GM23248 (cell line): ENCODE measurements around the gene VCAM1. TPM values are rescaled to one million over a fixed set of nuclear protein-coding genes. Genes with fewer than 3 reads are reported as not detected.

Source experiments
- DNase-seq: peaks from one replicate; pipeline ENCODE4 v3.0.0-alpha.2; 2015
- H2AFZ ChIP-seq: fragments of 200-600 bp; sonication (generic); 2 replicates; pipeline ENCODE4 v1.6.1; 2016; ENCODE audit warnings: antibody characterized with exemption
- H3F3A ChIP-seq: fragments of 200-600 bp; sonication (generic); 2 replicates; pipeline ENCODE4 v1.6.1; 2016; ENCODE audit warnings: mild to moderate bottlenecking, antibody characterized with exemption, mixed run types; ENCODE audit not compliant: insufficient read depth
- H3K27ac ChIP-seq: fragments of 200-600 bp; sonication (generic); 2 replicates; pipeline ENCODE4 v1.5.1; 2016; ENCODE audit warnings: mild to moderate bottlenecking
- H3K27me3 ChIP-seq: fragments of 200-600 bp; sonication (generic); replicated peaks from 2 replicates; pipeline ENCODE4 v1.6.1; 2016; ENCODE audit warnings: mild to moderate bottlenecking; ENCODE audit not compliant: insufficient read depth
- H3K36me3 ChIP-seq: fragments of 200-600 bp; sonication (generic); 2 replicates; pipeline ENCODE4 v1.6.1; 2016; ENCODE audit warnings: low read depth, mild to moderate bottlenecking
- H3K4me1 ChIP-seq: fragments of 200-600 bp; sonication (generic); 2 replicates; pipeline ENCODE4 v1.6.1; 2016; ENCODE audit warnings: mild to moderate bottlenecking; ENCODE audit not compliant: insufficient read depth
- H3K4me2 ChIP-seq: fragments of 200-600 bp; sonication (generic); one replicate; pipeline ENCODE4 v1.6.1; 2016; ENCODE audit warnings: mild to moderate bottlenecking; ENCODE audit not compliant: unreplicated experiment
- H3K4me3 ChIP-seq: fragments of 200-600 bp; sonication (generic); 2 replicates; pipeline ENCODE4 v1.5.1; 2016; ENCODE audit warnings: mild to moderate bottlenecking
- H3K79me2 ChIP-seq: fragments of 200-600 bp; sonication (generic); 2 replicates; pipeline ENCODE4 v1.6.1; 2016; ENCODE audit warnings: mild to moderate bottlenecking; ENCODE audit not compliant: insufficient read depth
- H3K9ac ChIP-seq: fragments of 200-600 bp; sonication (generic); 2 replicates; pipeline ENCODE4 v1.6.1; 2016; ENCODE audit warnings: mild to moderate bottlenecking
- H3K9me2 ChIP-seq: fragments of 200-600 bp; sonication (generic); 2 replicates; pipeline ENCODE4 v1.6.1; 2016; ENCODE audit warnings: mixed run types, mild to moderate bottlenecking, moderate library complexity; ENCODE audit not compliant: insufficient read depth
- H3K9me3 ChIP-seq: fragments of 200-600 bp; sonication (generic); one replicate; pipeline ENCODE4 v1.6.1; 2017; ENCODE audit warnings: low read depth
- H4K20me1 ChIP-seq: fragments of 200-600 bp; sonication (generic); 2 replicates; pipeline ENCODE4 v1.6.0; 2016; ENCODE audit not compliant: insufficient read depth
- EZH2 ChIP-seq: fragments of 200-600 bp; sonication (generic); IDR thresholded peaks from 2 replicates; pipeline ENCODE4 v1.6.1; 2018; ENCODE audit warnings: antibody characterized with exemption, mild to moderate bottlenecking; ENCODE audit not compliant: insufficient read depth, poor library complexity, severe bottlenecking
- EZH2phosphoT487 ChIP-seq: fragments of 200-600 bp; sonication (generic); IDR thresholded peaks from 2 replicates; pipeline ENCODE4 v1.6.1; 2018; ENCODE audit warnings: antibody characterized with exemption, moderate library complexity, mild to moderate bottlenecking, low read depth; ENCODE audit not compliant: insufficient read depth
- WGBS, 2 experiments: methylation state at CpG; one replicate each; pipeline ENCODE4 v1.1.6; 2015 to 2017; ENCODE audit warnings: low lambda C conversion rate in 2 of 2, low coverage in 1 of 2; ENCODE audit errors: missing lambda C conversion rate in 2 of 2; 5-methylcytosine and 5-hydroxymethylcytosine counted together
- in situ Hi-C: fragments of 300-500 bp; cut with MboI; formaldehyde crosslinking; loops from 2 replicates; pipeline ENCODE4 v1.15.0; 2020
- polyA plus RNA-seq: library from polyadenylated mRNA; unstranded; fragments of >200 nt; fragmentation: Nextera tagmentation; extraction: Ambion mirVana; gene quantifications from 2 replicates; pipeline ENCODE4 v1.2.1, GENCODE V29; 2016
- total RNA-seq: library from RNA; depleted of rRNA; stranded (reverse); fragments of >200 nt; shearing (Covaris generic); gene quantifications from 2 replicates; pipeline ENCODE4 v1.2.3, GENCODE V29; 2014; rRNA removed

The VCAM1 gene, protein sequence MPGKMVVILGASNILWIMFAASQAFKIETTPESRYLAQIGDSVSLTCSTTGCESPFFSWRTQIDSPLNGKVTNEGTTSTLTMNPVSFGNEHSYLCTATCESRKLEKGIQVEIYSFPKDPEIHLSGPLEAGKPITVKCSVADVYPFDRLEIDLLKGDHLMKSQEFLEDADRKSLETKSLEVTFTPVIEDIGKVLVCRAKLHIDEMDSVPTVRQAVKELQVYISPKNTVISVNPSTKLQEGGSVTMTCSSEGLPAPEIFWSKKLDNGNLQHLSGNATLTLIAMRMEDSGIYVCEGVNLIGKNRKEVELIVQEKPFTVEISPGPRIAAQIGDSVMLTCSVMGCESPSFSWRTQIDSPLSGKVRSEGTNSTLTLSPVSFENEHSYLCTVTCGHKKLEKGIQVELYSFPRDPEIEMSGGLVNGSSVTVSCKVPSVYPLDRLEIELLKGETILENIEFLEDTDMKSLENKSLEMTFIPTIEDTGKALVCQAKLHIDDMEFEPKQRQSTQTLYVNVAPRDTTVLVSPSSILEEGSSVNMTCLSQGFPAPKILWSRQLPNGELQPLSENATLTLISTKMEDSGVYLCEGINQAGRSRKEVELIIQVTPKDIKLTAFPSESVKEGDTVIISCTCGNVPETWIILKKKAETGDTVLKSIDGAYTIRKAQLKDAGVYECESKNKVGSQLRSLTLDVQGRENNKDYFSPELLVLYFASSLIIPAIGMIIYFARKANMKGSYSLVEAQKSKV
- total RNA-seq (1.4 and 3.8 TPM in 2 replicates), polyA plus RNA-seq (3.0 and 3.2 TPM in 2 replicates)

DNA sequence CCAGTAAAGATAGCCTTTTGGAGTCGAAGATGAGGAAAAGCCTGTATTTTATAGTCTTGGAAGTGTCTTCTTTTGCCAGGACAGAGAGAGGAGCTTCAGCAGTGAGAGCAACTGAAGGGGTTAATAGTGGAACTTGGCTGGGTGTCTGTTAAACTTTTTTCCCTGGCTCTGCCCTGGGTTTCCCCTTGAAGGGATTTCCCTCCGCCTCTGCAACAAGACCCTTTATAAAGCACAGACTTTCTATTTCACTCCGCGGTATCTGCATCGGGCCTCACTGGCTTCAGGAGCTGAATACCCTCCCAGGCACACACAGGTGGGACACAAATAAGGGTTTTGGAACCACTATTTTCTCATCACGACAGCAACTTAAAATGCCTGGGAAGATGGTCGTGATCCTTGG is at the start of gene VCAM1:
Gene VCAM1 (plus strand): TSS at position 253 of the 400 bp plus-strand sequence. CDS start 119 bp downstream, at position 372.
- no peak for TF ChIP-seq EZH2
- TF ChIP-seq EZH2phosphoT487, result no peak
- no peak within 1 kb of the TSS for H3K9ac ChIP-seq
- H3K9me2 ChIP-seq, result no peaks in the 10 kb centered on the region
- no peak for DNase-seq
- H3F3A ChIP-seq, result peaks cover 21% of the 10 kb centered on the region
- H4K20me1 ChIP-seq, result no peaks in the 10 kb centered on the region
- no peaks in the 10 kb centered on the region for H3K36me3 ChIP-seq
- H2AFZ ChIP-seq, result peak within 1 kb of the TSS; percentile 32
- H3K4me2 ChIP-seq, result no peak within 1 kb of the TSS
- no peaks in the 10 kb centered on the region for H3K27me3 ChIP-seq
- no peaks in the 10 kb centered on the region for H3K9me3 ChIP-seq
- H3K79me2 ChIP-seq, result no peaks in the 10 kb centered on the region
- no peak within 1 kb of the TSS for H3K4me3 ChIP-seq
- H3K27ac ChIP-seq, result no peak within 1 kb of the TSS
- peaks cover 22% of the 10 kb centered on the region for H3K4me1 ChIP-seq
- WGBS, 2 experiments, result 46 to 55% methylated on average over 7 of the region's 7 CpGs
- in situ Hi-C loops, result no loop called here

DNA sequence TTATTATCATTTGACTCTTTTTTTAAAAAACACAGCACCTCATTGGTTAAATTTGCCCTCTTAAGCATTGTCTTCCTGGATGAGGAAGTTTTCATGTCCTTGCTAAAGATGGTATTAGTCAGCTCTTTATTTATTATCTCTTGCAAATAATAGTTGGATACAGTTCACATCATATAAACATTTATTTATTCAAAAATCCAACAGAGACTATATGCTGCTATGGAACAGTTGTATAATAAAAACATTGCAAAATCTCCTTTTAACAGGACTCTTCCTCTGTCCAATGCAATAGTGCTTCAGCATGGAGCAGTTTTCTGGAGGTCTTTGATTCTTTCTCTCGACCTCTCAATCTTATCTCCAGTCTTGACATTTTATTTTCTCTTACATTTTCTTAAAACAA is 49.5 kb upstream of the VCAM1 start:
- no peak overlapping the region for H3K27ac ChIP-seq
- no peaks in the 10 kb centered on the region for H3K9me2 ChIP-seq
- TF ChIP-seq EZH2phosphoT487, result no peak
- H3F3A ChIP-seq, result peaks cover 4% of the 10 kb centered on the region; the same call in 1 of the 2 replicates
- no peaks in the 10 kb centered on the region; the same call in 1 of the 2 replicates for H3K36me3 ChIP-seq
- no peaks in the 10 kb centered on the region for H4K20me1 ChIP-seq
- H3K4me3 ChIP-seq, result no peak overlapping the region
- no peak overlapping the region for H2AFZ ChIP-seq
- H3K79me2 ChIP-seq, result no peaks in the 10 kb centered on the region
- in situ Hi-C loops, result no loop called here
- H3K4me2 ChIP-seq, result no peak overlapping the region
- H3K9ac ChIP-seq, result no peak overlapping the region
- 67 to 79% methylated on average over 1 of the region's 1 CpG for WGBS, 2 experiments
- peaks cover 9% of the 10 kb centered on the region; the same call in 1 of the 2 replicates for H3K4me1 ChIP-seq
- no peak for DNase-seq
- H3K9me3 ChIP-seq, result no peaks in the 10 kb centered on the region
- no peaks in the 10 kb centered on the region for H3K27me3 ChIP-seq

DNA sequence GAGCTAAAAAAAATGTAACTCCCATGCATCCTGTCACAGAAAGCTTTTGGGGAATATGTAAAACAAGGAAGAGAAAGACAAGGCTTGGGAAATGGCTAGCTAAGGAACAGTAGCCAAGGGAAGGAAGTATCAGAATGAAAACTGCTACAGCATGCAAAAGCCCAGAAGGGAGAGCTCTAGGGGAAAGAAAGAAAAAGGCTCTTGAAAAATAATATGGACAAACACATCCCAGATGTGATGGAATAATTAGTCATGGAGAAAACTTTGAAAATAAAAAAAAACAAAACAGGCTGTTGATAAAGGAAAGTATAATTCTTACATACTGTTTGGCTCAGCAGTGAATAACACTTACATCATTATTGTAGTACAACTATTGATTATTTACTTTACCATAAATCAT is 47.9 kb upstream of the VCAM1 start:
- Histone ChIP-seq H3F3A (peaks cover 4% of the 10 kb centered on the region; the same call in 1 of the 2 replicates), H3K36me3 (no peaks in the 10 kb centered on the region; the same call in 1 of the 2 replicates), H3K9ac (no peak overlapping the region), H2AFZ (peak overlapping the region; percentile 51), H3K9me3 (no peaks in the 10 kb centered on the region), H3K4me1 (peaks cover 9% of the 10 kb centered on the region; the same call in 1 of the 2 replicates), H3K9me2 (no peaks in the 10 kb centered on the region), H3K4me2 (no peak overlapping the region), H4K20me1 (no peaks in the 10 kb centered on the region), H3K27me3 (no peaks in the 10 kb centered on the region), H3K27ac (no peak overlapping the region), H3K79me2 (no peaks in the 10 kb centered on the region), H3K4me3 (no peak overlapping the region)
- peak; percentile 59 for DNase-seq
- TF ChIP-seq EZH2, result no peak
- TF ChIP-seq EZH2phosphoT487, result no peak
- in situ Hi-C loops, result no loop called here

DNA sequence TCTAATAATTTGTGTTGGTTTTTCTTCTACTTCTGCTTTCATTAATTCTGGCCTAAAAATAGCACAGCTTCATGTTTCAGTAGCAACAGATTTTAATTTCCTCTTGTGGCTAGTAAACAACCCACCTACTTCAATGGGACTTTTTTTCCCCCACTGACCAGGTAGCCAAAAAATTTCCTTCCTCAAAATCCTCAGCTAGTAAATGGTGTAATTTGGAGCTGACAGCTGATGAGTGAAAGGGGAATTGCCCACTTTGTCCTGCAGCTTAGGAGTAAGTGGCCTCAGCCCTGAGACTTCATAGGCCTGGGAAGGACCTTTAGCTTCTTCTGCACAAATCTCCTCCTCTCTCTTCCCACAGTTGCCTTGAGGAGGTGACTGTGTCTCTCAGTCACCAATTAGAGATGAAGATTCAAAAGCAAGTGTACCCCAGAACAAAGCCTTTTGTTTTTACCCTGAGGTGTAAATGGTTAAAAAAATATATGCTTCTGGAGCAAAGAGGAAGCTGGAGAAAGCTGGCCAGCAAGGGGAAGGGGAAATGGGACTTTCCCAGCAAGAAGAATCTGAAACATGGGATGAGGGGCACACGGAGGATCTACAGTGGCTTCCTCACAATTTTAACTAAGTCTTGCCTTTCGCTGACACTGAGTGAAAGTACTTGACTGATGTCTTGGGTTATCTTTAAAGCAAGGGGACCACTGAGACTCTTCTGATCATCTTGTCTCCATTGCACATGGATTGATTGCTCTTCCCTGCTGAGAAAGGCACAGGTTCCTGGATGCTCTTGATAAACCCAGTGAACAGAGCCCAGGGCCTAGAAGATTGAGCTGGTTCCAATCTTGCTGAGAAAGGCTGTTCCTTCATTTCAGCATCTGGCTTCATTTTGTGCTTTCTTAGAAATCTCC is 35.8 kb upstream of the VCAM1 start:
- in situ Hi-C loops, result no loop called here
- Histone ChIP-seq H3K9ac (no peak overlapping the region), H3K36me3 (no peaks in the 10 kb centered on the region), H3K27ac (no peak overlapping the region), H2AFZ (no peak overlapping the region), H3K79me2 (no peaks in the 10 kb centered on the region), H3K9me2 (no peaks in the 10 kb centered on the region), H3K9me3 (no peaks in the 10 kb centered on the region), H3F3A (no peaks in the 10 kb centered on the region), H3K4me1 (no peaks in the 10 kb centered on the region), H3K27me3 (no peaks in the 10 kb centered on the region), H3K4me2 (no peak overlapping the region), H4K20me1 (no peaks in the 10 kb centered on the region), H3K4me3 (no peak overlapping the region)
- WGBS, 2 experiments, result 60 to 68% methylated on average over 2 of the region's 2 CpGs
- DNase-seq, result no peak
- TF ChIP-seq EZH2 (no peak), EZH2phosphoT487 (no peak)
